ENCODE data around the gene MT1E. TPM values are rescaled to one million over a fixed set of nuclear protein-coding genes. Genes with fewer than 3 reads are reported as not detected.

The MT1E gene
- not detected in 2 replicates for total RNA-seq (2014; rRNA removed)
- Bru-seq, nascent RNA: percentile 24 among the genes with signal in this experiment
- not detected for BruChase-seq, experiment 1, labeled RNA remaining after a 6-hour chase
- BruChase-seq, experiment 2, labeled RNA remaining after a 2-hour chase: percentile 31 among the genes with signal in this experiment
- long read RNA-seq: 0 reads

- Histone ChIP-seq H4K20me1 (ENCODE audit: low read length) (no peaks in the 10 kb centered on the region), H3K9me2 (replicated peaks; ENCODE audit: low read length) (no peaks in the 10 kb centered on the region), H3K4me1 (ENCODE audit: insufficient read depth, low read length) (peaks cover 9% of the 10 kb centered on the region), H2AFZ (ENCODE audit: low read length) (no peak within 1 kb of the TSS), H3K9ac (ENCODE audit: low read length) (no peak within 1 kb of the TSS), H3K27me3 (ENCODE audit: low read length) (no peaks in the 10 kb centered on the region), H3K9me3 (ENCODE audit: low read length) (no peaks in the 10 kb centered on the region), H3F3A (ENCODE audit: low read length, unreplicated experiment) (no peaks in the 10 kb centered on the region), H3K4me3 (ENCODE audit: low read length) (no peak within 1 kb of the TSS), H3K4me2 (ENCODE audit: low read length) (0 out of 2 replicates have a peak within 1 kb of the TSS, but pooled peaks have one; percentile 72), H3K27ac (ENCODE audit: low read length) (no peak within 1 kb of the TSS), H3K36me3 (ENCODE audit: low read depth, low read length) (no peaks in the 10 kb centered on the region), H3K79me2 (ENCODE audit: low read length) (no peaks in the 10 kb centered on the region)
- POLR2A ChIA-PET (ENCODE audit: unreplicated experiment): no interaction called here
- no TSS peak for BruUV-seq (replicated peaks)
- intact Hi-C loops (cut with micrococcal nuclease): no loop called here
- no peak for DNase-seq
- ATAC-seq: no peak
- TF ChIP-seq EZH2 (IDR thresholded peaks at IDR 0.05; ENCODE audit: low read length, unreplicated experiment): no peak
- TF ChIP-seq EZH2phosphoT487 (IDR thresholded peaks at IDR 0.05; ENCODE audit: borderline replicate concordance, low read length): no peak
- CTCF ChIA-PET: no interaction called here
Measured at GRCh38 chr16:56625140-56625942, at the start of gene MT1E. Gene MT1E, plus strand, starts transcription at chr16:56625781. Its CDS starts 71 bp downstream, at chr16:56625852.

GRCh38 chr16:56576585-56577299 lies 48.8 kb upstream of the MT1E start:
- no peak overlapping the region for H3K4me3 ChIP-seq (ENCODE audit: low read length)
- DNase-seq (peak; percentile 88), ATAC-seq (peak; percentile 93)
- CTCF ChIA-PET: interaction anchor here (0.6 kb wide), 1 partner anchor 123 kb away, joined by 4 read pairs; no protein-coding TSS in a partner anchor
- H3K4me1 ChIP-seq (ENCODE audit: insufficient read depth, low read length): peaks cover 4% of the 10 kb centered on the region; the same call in 1 of the 2 replicates
- H3F3A ChIP-seq (ENCODE audit: low read length, unreplicated experiment): no peaks in the 10 kb centered on the region
- H3K4me2 ChIP-seq (ENCODE audit: low read length): no peak overlapping the region
- H3K9ac ChIP-seq (ENCODE audit: low read length): no peak overlapping the region; the same call in 1 of the 2 replicates
- H3K27ac ChIP-seq (ENCODE audit: low read length): peak overlapping the region; percentile 40; the same call in 1 of the 2 replicates
- no peaks in the 10 kb centered on the region for H3K9me2 ChIP-seq (replicated peaks; ENCODE audit: low read length)
- no peak for TF ChIP-seq EZH2 (IDR thresholded peaks at IDR 0.05; ENCODE audit: low read length, unreplicated experiment)
- TF ChIP-seq CTCF (conservative IDR thresholded peaks at IDR 0.05; ENCODE audit: low read depth, low read length): peak; percentile 84
- H4K20me1 ChIP-seq (ENCODE audit: low read length): no peaks in the 10 kb centered on the region
- H2AFZ ChIP-seq (ENCODE audit: low read length): peak overlapping the region; percentile 42; the same call in 1 of the 2 replicates
- H3K9me3 ChIP-seq (ENCODE audit: low read length): no peaks in the 10 kb centered on the region
- no peaks in the 10 kb centered on the region for H3K27me3 ChIP-seq (ENCODE audit: low read length)
- POLR2A ChIA-PET (ENCODE audit: unreplicated experiment): no interaction called here
- intact Hi-C loops (cut with micrococcal nuclease): loop anchor here (1.0 kb wide), 1 partner anchor 126 kb away; no protein-coding TSS in a partner anchor
- H3K36me3 ChIP-seq (ENCODE audit: low read depth, low read length): no peaks in the 10 kb centered on the region
- no peaks in the 10 kb centered on the region for H3K79me2 ChIP-seq (ENCODE audit: low read length)
- no TSS peak for BruUV-seq (replicated peaks)

- no peaks in the 10 kb centered on the region for H3K36me3 ChIP-seq (ENCODE audit: low read depth, low read length)
- TF ChIP-seq CTCF (conservative IDR thresholded peaks at IDR 0.05; ENCODE audit: low read depth, low read length) (no peak), EZH2phosphoT487 (IDR thresholded peaks at IDR 0.05; ENCODE audit: borderline replicate concordance, low read length) (no peak), EZH2 (IDR thresholded peaks at IDR 0.05; ENCODE audit: low read length, unreplicated experiment) (no peak)
- ATAC-seq (no peak), DNase-seq (no peak)
- H3K27me3 ChIP-seq (ENCODE audit: low read length): no peaks in the 10 kb centered on the region
- ChIA-PET POLR2A (ENCODE audit: unreplicated experiment) (no interaction called here), CTCF (no interaction called here)
- no peaks in the 10 kb centered on the region for H3K9me3 ChIP-seq (ENCODE audit: low read length)
- no peaks in the 10 kb centered on the region for H3F3A ChIP-seq (ENCODE audit: low read length, unreplicated experiment)
- intact Hi-C loops (cut with micrococcal nuclease): loop anchor here (1.0 kb wide), 1 partner anchor 125 kb away; no protein-coding TSS in a partner anchor
- 0 out of 2 replicates have a peak overlapping the region, but pooled peaks have one; percentile 14 for H2AFZ ChIP-seq (ENCODE audit: low read length)
- no peak overlapping the region for H3K9ac ChIP-seq (ENCODE audit: low read length)
- no peaks in the 10 kb centered on the region for H3K9me2 ChIP-seq (replicated peaks; ENCODE audit: low read length)
- no peak overlapping the region for H3K27ac ChIP-seq (ENCODE audit: low read length)
- H4K20me1 ChIP-seq (ENCODE audit: low read length): no peaks in the 10 kb centered on the region
- peaks cover 4% of the 10 kb centered on the region; the same call in 1 of the 2 replicates for H3K4me1 ChIP-seq (ENCODE audit: insufficient read depth, low read length)
- BruUV-seq (replicated peaks): no TSS peak
- no peak overlapping the region for H3K4me3 ChIP-seq (ENCODE audit: low read length)
- no peak overlapping the region for H3K4me2 ChIP-seq (ENCODE audit: low read length)
- no peaks in the 10 kb centered on the region for H3K79me2 ChIP-seq (ENCODE audit: low read length)
Measured at GRCh38 chr16:56577300-56577625, 48.3 kb upstream of the MT1E start.

Data from PC-3 (cell line).